BJ (cell line): ENCODE results near the gene SNURF. TPM values are rescaled to one million over a fixed set of nuclear protein-coding genes. Genes with fewer than 3 reads are reported as not detected.

Experiments used
- CTCF ChIA-PET: fragments of 350-600 bp; formaldehyde crosslinking; extraction: SDS; loops from one replicate; lab custom pipeline; 2021; ENCODE audit warnings: antibody characterized with exemption, inconsistent platforms; lab: Yijun Ruan, JAX
- POLR2A ChIA-PET: fragments of 300-600 bp; sonication (Branson Sonifier 250); formaldehyde crosslinking; extraction: SDS; loops from one replicate; lab custom pipeline; 2021; ENCODE audit warnings: antibody characterized with exemption; lab: Charles Lee
- DNase-seq: peaks from one replicate; pipeline ENCODE4 v3.0.0-alpha.2; 2011; ENCODE audit warnings: low read depth
- H3K27me3 ChIP-seq: 2 replicates; pipeline ENCODE4 v1.6.0; 2011; ENCODE audit warnings: low read length; ENCODE audit not compliant: control insufficient read depth, insufficient read depth
- H3K36me3 ChIP-seq: 2 replicates; pipeline ENCODE4 v1.5.1; 2011; ENCODE audit warnings: low read length; ENCODE audit not compliant: control insufficient read depth, insufficient read depth
- H3K4me3 ChIP-seq: 2 replicates; pipeline ENCODE4 v1.5.1; 2011; ENCODE audit warnings: low read depth, mild to moderate bottlenecking, control low read depth, low read length
- CTCF ChIP-seq: IDR thresholded peaks from 2 replicates; pipeline ENCODE4 v1.5.1; 2011; ENCODE audit warnings: low read depth, mild to moderate bottlenecking, control low read depth, inconsistent platforms, low read length, moderate library complexity; ENCODE audit not compliant: insufficient read depth
- polyA plus RNA-seq: library from polyadenylated mRNA; depleted of rRNA; stranded (reverse); fragments of >200 nt; gene quantifications from 2 replicates; pipeline ENCODE4 v1.2.3, GENCODE V29; 2011

SNURF gene
- polyA plus RNA-seq, 1 experiment: 3.1 TPM

DNA sequence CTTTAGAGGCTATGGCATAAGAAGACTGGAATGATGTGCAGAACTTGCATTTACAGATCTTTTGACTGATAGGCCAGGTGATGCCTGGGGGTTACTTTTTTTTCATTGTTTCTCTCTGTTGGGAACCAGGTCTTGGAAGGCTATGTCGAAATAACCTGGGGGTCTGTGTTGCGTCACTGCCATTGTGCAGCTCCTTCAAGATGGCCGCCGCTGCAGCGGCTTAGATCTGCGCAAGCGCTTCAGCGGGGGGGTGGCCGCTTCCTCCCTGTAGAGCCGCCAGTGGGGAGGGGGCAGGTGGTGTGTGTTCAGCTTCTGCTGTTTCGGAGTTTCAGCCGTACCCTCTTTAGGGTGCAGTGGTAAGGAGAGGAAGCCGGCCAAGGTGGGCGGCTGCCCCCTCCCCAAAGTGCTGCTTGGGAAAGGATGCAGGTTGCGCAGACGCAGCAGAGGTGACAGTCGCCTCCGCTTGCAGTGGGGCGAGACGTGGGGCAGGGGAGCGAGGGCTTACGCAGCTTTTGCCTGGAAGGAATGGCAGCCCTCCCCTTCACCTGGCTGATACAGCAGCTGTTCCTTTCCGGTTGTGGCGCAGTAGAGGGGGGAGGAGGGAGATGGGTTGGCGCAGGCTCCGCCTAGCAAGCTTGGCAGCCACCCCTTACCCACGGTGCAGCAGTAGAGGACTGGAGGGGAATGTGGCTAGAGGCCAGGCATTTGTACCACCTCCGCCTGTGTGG lies 1.5 kb downstream of the SNURF start:
- H3K36me3 ChIP-seq: no peaks in the 10 kb centered on the region
- peak overlapping the region; percentile 54 for H3K4me3 ChIP-seq
- TF ChIP-seq CTCF: no peak
- H3K27me3 ChIP-seq: no peaks in the 10 kb centered on the region
- ChIA-PET POLR2A (no interaction called here), CTCF (no interaction called here)
- DNase-seq: no peak

- DNase-seq: no peak
- no peak for TF ChIP-seq CTCF
- H3K27me3 ChIP-seq: no peaks in the 10 kb centered on the region
- ChIA-PET CTCF (no interaction called here), POLR2A (interaction anchor here (0.6 to 0.7 kb wide), 2 partner anchors 31 to 153 kb away, joined by 8 to 10 read pairs; no protein-coding TSS in a partner anchor)
- H3K36me3 ChIP-seq: no peaks in the 10 kb centered on the region
- no peak overlapping the region for H3K4me3 ChIP-seq
Observed at GRCh38 chr15:24957691-24958090, 2.9 kb downstream of the SNURF start.

GRCh38 chr15:24961967-24962366 lies 7.2 kb downstream of the SNURF start:
- no peaks in the 10 kb centered on the region for H3K36me3 ChIP-seq
- ChIA-PET CTCF (no interaction called here), POLR2A (no interaction called here)
- no peaks in the 10 kb centered on the region for H3K27me3 ChIP-seq
- no peak for TF ChIP-seq CTCF
- DNase-seq: no peak
- no peak overlapping the region for H3K4me3 ChIP-seq

DNA sequence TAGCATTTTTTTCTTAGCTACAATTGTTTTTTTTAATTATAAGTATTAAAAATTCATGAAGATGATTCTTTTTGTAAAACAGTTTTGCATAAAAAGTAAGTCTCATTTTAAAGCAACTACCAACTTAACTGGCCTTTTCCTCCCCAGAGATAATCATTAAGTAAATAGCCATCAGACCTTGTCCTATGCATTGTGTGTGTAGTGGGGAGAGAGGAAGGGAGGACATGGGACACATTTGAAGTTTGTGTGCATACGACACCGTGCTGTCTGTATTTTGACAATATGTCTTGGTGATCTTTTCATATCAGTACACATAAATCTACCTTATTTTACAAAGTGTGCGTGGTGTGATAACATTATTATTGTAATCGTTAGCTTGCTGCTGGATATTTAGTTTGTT lies 8.1 kb downstream of the SNURF start:
- no peaks in the 10 kb centered on the region for H3K36me3 ChIP-seq
- DNase-seq: no peak
- H3K27me3 ChIP-seq: no peaks in the 10 kb centered on the region
- no peak overlapping the region for H3K4me3 ChIP-seq
- ChIA-PET CTCF (no interaction called here), POLR2A (no interaction called here)
- no peak for TF ChIP-seq CTCF

GRCh38 chr15:24966364-24967103 lies 11.7 kb downstream of the SNURF start:
- CTCF ChIA-PET: no interaction called here
- Histone ChIP-seq H3K27me3 (no peaks in the 10 kb centered on the region), H3K36me3 (no peaks in the 10 kb centered on the region), H3K4me3 (no peak overlapping the region)
- POLR2A ChIA-PET: no interaction called here
- TF ChIP-seq CTCF: no peak
- no peak for DNase-seq
